ENCODE measurements around the gene AJAP1.

Gene AJAP1

DNA sequence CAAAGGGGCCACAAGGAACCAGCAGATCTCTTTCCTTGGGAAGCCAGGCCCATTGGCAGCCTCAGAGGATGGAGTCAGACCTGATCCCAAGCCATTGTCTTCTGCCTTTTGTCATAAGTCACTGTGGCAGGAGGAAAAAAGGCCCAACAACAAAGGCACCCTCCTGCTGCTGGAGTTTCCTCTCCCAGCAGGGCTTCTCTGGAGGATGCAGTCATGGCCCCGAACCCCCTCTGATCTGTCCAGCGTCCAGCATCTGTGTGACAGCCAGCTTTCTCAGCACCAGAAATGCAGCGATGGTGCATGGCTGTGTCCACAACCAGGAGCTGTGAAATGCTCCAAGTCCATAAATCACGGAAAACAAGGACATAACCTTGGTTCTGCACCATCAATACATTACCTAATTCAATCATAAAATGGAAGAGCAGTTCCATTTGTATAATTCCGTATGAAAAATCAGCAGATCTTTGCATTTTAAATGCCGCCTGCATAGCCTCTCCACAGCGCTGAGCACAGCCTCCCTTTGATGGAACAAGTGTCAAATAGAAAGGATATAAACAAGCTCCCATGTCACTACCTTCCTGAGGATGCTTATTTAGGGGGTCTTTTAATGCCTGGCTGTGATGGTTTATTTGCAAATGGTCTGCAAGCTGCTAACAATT lies 30.6 kb downstream of the AJAP1 start:
- no peak for DNase-seq

DNA sequence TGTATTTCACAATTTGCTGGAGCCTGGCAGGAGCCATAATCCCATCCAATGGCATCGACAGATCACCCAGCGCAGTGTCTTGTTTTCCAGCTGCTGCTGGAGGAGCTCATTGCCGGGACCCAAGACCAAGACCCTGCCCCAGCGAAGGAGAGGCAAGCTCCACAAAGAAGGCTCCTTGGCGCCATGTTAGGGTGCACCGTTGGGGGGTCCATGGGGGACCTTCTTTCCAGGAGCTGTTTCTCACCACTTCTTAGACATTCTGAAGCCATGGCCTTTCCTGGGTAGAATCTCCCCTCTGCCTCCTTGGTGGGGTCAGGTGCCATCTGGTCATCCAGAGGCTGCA lies 31.1 kb downstream of the AJAP1 start:
- DNase-seq, result no peak

DNA sequence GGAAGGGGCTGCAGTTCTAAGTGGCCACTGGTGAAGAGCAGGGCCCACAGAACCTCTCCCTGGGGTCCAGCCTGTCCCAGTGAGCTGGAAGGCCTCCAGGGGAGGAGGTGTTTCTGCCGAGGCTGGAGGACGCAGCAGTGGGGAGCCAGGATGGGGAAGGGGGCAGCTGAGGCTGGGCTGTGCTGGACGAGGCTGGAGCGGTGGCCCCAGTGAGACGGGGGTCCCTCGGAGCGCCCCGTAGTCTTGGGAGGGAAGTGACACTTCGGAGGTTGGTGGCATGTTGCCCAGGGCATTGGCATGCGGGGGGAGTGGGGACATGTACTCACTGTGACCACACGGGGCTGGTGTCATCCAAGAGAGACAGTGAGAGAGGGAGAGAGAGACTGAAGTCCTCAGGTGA lies 33.5 kb downstream of the AJAP1 start:
- no peak for DNase-seq

DNA sequence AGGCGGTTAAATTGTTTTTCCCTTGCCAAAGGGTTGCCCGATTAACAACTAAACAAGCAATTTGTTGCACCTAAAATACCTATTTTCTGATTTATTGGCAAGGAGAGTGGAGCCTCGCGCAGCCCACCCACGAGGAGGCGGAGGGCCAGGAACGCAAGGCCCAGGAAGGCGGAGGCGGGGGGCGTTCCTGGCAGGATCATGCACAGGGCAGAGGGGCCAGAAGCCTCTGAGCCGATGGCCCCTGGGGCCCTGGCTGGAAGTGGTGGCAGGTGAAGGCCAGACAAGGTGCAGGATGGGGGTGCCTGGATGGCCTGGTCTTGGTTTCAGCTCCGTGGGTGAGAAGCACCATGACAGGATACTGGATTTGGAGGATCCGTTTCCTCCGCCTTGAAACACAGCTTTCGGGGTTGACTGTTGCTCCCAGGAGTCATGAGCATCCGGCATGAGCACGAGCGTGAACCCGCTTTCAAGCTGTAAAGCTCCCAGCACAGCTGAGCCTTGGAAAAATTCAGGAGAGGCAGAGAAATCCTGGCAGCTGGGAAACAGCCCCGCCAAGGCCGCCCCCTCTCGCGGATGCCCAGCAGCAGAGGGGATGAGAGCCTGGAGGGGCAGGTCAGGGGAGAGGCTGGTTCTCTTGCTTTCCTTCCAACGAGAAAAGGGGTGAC lies 35.0 kb downstream of the AJAP1 start:
- no peak for DNase-seq

DNA sequence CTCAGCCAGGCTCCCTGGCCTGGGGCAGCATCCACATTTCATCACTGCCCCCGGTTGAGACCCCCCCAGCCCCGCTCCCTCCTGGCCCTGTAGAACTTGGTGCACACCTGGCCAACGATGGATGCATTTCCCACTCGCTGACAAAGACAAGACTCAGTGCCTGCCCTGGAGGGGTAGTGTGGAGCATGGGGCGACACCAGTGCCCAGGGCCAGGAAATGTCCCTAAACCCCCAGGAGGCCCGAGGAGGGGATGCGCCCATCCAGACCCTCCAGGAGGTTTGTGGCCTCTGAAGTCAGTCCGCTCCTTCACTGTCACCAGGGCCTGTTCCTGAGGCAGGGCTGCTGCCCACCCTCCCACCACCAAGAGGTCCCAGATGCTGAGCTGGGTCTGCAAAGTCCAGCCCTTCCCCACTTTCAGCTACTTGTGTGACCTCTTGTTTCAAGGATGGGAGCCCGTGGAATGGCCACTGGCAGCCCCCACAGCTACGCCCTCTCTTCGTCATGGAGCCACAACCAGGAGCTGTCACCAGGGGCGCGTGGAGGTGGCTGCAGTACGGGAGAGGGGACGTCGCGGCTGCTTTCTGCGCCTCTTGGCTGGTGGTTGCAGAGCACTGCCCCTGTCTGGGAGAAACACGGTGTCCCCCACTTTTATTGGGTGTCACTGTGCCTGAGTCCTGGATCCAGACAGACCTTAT lies 35.7 kb downstream of the AJAP1 start:
- no peak for DNase-seq

DNA sequence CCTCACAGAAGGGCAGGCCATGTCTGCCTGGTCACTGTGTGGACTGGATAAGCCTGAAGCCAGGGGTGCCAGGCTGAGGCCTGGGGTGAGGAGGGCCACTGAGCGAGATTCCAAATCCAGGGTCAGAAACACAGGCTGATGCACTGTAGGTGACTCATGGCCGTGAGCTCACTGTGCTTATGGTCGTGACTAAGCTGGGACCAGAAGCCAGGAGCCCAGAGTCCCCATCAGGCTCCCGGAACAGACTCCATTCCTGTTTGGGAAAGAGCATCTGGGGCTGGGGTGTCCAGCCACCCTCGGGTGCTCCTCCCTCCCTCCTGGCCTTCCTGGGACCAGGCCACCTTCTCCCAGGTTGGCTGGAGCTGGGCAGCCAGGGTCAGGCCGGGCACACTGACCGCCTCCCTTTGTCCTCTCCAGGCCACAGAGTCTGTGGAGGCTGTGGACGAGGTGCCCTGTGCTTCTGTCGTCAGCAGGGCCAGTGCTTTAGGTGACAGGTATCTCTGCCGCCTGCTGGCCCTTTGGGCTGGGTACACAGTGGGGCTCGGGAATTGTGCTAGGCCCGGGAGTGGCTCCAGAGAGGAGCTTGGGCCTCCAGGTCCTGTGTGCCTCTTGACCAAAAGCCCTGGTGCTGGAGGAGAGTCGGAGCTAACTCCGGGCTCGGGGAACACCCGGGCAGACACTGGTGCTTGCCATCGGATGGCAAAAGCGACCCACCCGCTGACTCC lies 36.7 kb downstream of the AJAP1 start:
- DNase-seq, result no peak

DNA sequence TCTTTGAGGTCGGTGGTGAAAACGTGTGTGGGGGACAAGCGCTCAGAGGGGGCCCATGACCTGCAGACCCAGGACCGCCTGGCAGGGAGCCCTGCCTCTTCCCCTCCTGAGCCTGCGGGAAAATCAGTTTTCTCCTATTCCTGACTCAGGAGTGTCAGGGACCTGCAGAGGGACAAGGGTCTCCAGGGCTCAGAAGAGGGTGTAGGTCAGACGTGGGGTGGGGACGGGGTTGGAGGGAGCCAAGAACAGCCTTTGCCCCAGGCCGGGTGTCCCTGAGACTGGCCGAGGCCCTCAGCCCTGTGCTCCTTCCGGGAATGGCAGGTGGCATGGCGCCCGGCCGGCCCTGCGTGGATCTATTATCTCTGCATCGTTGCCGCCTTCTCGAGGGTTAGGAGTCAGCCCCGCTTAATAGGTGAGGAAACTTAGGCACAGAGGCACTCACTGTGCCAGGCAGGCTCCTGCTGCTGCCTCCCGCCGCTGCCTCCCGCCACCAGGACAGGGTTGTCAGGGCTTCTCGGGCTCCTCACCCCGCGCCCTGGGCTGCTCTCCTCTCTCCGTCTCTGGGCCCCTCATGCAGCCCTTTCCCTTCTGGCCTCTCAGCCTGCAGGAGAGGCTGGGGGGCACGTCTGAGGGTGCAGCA lies 37.5 kb downstream of the AJAP1 start:
- no peak for DNase-seq

DNA sequence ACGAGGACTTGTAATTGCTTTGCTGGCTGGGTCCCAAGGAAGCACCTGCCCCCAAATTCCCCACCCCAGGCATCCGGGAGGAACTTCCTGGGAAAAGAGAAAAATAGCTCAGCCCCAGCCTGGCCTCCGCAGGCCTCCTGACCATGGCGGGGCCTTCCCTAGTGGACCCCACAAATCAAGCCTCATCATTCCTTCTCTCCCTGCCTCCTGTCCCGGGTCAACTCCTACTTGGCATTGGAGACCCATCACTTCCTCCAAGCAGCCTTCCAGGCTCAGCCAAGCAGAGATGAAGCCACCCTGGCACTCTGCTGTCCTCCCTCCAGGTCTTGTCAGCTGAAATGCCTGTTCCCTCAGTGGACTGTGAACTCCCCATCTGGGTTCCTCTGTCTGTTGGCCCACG lies 38.0 kb downstream of the AJAP1 start:
- no peak for DNase-seq

DNA sequence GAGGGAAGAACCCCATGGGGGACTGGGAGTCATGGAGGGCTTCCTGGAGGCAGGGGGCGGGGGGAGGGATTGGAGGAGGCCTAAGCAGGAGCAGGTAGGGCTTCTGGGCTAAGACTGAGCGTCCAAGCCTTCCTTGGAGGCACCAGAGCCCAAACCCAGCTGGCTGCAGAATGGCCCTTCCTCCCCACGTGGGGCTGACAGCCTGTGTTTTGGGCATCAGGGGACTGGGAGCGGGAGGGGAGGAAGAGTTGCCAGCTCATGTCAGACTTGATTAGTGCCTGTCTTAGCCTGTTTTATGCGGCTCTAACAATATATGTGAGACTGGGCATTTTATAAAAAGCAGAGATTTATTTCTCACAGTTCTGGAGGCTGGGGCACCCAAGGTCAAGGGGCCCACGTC lies 38.9 kb downstream of the AJAP1 start:
- DNase-seq, result no peak

DNA sequence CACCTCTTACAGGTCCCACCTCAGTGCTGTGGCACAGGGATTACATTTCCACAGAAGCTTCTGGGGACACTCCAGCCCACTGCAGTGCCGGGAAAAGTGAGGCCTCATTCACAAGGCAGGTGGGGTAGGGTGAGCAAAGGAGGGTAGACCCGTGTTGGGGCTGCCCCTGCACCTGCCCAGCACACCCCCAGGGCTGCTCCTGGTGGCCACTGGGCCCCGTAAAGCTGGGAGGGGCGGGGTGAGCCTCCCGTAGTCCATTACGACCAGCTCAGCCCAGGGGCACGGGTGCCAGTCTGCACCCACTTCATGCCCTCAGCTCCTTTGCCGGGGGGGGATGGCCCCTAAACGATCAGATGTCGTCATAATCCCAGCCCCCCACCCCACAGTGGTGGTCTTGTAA lies 39.5 kb downstream of the AJAP1 start:
- no peak for DNase-seq

DNA sequence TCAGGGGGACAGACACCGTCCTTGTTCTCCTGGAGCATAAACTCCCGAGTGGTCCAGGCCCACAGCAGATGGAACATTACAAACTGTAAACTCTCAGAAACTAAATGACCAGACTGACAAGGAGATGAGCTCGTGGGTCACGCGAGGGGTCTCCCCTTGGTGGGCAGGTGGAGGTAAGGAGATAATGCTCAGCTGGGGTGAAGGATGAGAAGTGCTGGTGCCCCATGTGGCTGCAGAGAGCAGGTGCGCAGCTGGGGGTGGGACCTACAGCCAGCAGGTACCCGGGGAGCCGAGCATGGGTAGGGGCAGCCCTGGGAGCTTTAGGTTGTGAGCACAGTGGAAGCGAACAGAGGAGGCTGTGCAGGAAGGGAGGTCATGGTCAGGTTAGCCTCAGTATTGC lies 40.1 kb downstream of the AJAP1 start:
- DNase-seq, result no peak

DNA sequence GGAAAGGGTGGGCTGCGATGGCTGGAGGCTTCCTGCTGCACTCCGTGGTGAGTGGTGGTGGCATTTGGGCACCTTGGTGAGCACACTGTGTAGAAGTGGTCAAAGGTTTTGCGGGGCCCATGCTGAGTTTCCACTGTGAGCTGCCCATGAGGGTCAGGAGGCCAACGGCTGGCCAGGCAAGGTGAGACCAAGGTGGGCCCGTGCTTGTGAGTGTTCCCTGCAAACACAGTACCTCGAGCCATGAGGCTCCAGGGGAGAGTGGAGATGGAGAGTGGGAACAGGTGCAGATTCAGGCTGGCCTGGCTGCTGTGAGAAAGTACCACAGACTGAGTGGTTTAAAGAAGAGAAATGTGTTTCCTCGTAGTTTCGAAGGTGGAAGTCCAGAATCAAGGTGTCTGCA lies 40.8 kb downstream of the AJAP1 start:
- DNase-seq, result no peak

DNA sequence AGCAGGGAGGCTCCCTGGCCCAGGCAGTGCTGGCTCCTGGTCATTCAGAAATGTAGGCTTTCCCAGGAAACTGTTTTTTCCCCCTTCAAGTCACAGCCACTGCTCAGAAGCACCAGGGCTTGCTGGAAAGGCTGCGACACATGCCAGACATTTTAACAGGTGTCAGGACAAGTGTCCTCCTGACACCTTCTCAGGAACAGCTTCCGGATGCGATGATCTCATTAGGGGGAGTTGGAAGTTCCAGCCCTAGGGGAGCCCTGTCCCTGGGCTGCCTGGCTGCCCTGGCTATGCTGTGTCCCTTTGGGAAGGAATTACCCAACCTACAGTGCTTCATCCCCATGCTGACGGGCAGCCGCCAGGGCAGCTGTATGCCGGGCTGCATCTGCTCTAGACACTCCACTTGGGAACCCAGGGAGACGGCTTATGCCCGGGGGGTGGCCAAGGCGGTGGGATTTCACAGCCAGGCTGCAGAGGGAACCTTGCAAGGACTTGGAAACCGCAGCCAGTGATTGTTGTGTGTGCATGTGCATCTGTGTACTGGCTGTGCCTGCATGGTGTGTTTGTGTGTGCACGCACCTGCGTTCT lies 41.8 kb downstream of the AJAP1 start:
- DNase-seq, result no peak

DNA sequence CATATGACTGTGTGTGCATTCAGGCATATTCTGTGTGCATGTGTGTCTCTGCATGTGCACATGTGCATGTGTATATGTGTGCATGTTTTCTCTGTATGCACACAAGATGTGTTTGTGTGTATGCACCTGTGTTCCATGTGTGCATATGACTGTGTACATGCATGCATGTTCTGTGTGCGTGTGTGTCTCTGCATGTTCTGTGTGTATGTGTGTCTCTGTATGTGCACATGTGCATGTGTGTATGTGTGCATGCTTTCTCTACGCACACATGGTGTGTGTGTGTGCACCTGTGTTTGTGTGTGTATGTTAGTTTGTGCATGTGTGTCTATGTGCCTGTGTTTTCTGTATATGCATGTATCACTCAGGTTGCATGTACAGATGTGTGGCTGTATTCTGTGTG lies 42.3 kb downstream of the AJAP1 start:
- DNase-seq, result no peak

DNA sequence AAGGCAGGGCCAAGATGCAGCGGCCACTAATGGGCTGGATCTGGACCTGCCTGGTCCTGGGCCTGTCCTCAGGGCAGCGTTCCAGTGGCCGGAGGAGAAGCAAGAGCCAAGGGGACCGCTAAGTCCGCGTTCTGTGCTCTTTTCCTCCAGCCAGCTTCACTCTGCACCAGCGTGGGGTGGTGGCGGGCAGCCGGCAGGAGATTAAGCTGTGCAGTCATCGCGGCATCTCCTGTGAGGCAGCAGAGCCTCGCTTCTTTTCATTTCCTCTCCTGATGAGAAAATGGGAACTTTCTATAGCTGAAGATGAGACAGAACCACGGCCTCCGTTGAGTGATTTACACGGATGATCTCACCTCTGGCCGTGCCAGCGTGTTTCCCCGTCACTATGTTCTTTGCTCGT lies 43.4 kb downstream of the AJAP1 start:
- DNase-seq, result no peak

DNA sequence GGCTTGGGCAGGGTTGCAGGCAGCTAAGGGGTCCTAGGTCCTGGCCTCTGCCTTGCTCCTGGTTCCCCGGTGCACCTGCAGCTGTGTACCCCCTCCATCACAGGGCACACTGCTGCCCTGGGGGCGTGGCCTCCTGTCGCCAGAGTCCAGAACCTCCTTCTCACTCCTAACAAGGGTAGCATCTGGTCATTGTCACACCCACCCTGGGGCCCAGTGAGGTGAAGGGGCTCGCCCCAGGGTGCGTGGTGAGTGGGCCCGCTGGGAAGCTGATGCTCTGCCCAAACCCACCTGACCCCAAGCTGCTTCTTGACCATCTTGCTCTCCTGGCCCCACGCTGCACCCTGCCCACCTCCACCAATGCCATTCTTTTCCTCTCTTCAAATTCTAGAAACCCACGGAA lies 44.5 kb downstream of the AJAP1 start:
- DNase-seq, result no peak

DNA sequence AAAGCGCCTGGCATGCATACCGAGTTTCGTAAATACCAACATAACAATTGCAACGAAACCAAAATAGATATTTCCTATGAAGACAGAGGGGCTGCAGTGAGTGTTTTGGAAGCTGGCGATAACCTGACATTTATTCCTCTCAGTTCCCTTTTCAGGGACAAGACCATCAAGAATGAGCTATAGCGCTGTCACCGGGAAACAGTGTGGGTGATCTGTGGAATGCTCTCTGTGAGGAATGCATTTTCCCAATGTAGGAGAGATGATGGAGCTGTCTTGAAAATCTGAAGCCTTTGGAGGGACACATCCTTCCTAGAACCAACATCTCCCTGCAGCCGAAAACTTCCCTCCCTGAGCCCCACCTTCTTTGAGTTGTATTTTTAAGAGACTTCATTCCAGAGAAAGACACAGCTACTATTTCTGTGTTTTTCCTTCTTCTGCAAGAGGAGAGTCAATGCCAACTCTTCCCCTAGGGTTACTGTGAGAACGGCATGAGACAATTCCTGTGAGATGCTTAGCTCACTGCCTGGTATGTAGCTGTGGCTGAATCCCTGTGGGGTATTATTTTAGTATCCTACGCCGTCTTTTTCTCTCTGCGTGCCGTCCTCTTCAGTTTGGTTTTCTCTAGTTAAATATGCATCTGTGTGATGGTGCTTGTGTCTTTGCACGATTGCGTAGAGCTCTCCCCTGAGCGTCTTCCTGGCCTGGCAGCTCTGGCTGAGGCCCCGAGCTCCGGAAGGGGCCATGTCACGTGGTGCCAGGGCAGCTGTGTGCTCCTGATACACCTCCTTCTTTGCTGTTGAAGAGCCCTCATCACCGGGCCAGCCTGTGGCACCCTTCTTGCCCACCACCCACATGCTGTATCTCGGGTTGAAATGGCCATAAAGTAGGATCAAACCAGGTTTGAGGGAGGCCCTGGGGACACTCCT lies 45.2 kb downstream of the AJAP1 start:
- no peak for DNase-seq

DNA sequence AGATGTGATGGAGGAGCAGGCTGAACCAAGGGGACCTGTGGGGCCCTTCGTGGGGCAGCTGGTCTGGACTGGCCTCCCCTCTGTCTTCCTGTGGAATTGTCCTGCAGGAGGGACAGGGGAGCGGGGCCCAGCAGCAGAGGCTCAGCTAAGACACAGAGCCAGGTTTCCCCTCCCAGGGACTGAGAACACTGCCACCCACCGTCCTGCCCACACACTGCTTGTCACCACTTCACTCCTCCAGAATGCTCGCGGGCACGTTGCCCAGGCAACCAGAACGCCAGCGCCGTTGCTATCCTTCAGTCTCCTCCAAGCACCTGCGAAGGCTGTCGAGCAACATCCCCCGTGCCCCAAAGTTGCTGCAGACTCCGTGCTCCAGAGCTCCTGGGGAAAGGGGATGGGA lies 46.4 kb downstream of the AJAP1 start:
- no peak for DNase-seq

DNA sequence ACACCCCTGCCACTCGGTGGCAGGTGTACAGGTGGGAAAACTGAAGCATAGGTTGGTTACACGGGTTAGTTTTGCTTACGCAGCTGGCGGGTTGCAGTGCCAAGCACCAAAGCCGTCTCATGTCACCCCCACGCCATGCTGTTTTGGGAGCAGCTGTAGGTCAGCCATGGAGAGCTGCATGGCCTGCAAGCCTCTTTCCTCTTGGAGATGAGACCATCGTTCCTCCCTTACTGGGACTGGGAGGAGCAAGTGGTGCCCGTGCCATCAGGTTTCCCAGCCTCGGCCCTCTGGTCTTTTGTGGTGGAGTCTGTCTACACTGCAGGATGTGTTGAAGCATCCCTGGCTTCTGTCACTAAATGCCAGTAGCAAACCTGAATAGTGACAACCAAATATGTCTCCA lies 46.9 kb downstream of the AJAP1 start:
- DNase-seq, result no peak

DNA sequence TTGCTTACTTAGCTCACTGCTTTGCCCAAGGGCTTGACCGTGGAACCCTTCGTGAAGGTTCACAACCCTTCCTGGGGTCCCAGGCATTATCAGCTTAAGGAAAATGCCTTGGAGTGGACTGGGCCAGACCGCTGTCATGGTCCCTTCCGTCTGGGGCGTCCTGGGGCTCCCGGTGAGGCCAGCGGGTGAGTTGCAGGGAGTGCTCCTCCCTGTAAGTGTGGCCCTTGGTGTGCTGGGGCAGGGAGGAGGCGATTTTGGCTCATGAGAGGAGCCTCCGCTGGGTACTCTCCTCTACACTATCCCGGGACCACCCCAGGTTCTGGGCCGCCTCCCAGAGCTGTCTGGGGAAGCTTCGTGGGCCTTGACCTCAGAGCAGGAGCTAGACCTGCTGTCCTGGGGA lies 48.1 kb downstream of the AJAP1 start:
- DNase-seq, result no peak

DNA sequence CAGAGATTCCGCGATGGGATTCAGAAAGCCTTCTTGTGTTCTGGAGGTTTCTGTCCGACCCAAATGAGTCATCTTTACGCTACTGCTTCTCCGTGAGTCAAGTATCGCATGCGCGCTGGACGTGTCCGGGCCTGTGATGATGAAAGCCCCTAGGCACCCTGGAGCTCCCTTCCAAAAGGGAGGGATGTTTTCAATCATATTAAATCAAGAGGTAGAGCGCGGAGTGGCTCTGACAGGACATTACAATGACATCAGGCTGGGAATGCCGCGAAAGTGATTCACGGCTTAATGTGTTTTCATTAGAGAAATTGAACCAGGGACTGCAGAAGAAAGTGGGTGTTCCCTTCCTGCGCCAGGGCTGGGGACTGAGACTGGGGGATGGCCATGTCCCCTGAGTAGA lies 48.5 kb downstream of the AJAP1 start:
- DNase-seq, result no peak

DNA sequence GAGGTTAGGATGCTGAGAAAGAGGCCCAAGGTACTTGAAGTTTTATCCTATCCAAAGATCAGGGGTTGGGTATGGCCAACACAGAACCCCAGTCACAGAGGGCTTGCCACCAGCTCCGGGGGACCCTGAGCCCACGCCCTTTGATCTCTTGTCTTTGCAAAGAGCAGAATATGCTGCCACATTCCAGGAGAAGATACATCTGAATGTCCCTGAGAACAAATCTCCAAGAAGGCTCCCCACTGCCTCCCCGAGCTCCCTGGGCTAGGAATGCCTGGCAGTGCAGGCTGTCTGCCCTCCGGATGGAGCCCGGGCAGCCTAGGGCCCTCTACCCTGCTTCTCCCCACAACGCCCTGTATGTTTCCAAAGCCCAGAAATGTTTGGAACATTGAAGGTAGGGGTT lies 49.2 kb downstream of the AJAP1 start:
- no peak for DNase-seq
